Activated CD4-positive, alpha-beta memory T cell treated with anti-CD3 and anti-CD28 coated beads for 36 hours (primary cell): ENCODE data around the gene INPP5E. TPM values are rescaled to one million over a fixed set of nuclear protein-coding genes. Genes with fewer than 3 reads are reported as not detected.

ENCODE experiments used
- CTCF ChIA-PET: fragments of 350-600 bp; sonication (Branson Sonifier 250); formaldehyde crosslinking; loops from one replicate; lab custom pipeline; 2021; ENCODE audit warnings: antibody characterized with exemption, inconsistent platforms; lab: Charles Lee
- POLR2A ChIA-PET: fragments of 350-600 bp; sonication (Branson Sonifier 250); formaldehyde crosslinking; loops from one replicate; lab custom pipeline; 2021; ENCODE audit warnings: antibody characterized with exemption; lab: Charles Lee
- DNase-seq: peaks from one replicate; pipeline ENCODE4 v3.0.0-alpha.2; 2020
- H3K27ac Mint-ChIP-seq: one replicate; pipeline ENCODE4 v1.8.0; 2021; ENCODE audit warnings: mixed read lengths
- H3K27me3 Mint-ChIP-seq: one replicate; pipeline ENCODE4 v1.8.0; 2021; ENCODE audit warnings: mixed read lengths
- H3K36me3 Mint-ChIP-seq: one replicate; pipeline ENCODE4 v1.8.0; 2021; ENCODE audit warnings: mixed read lengths
- H3K4me1 Mint-ChIP-seq: one replicate; pipeline ENCODE4 v1.8.0; 2021; ENCODE audit warnings: low read depth, mixed read lengths
- H3K4me3 Mint-ChIP-seq: one replicate; pipeline ENCODE4 v1.8.0; 2021; ENCODE audit warnings: mild to moderate bottlenecking, mixed read lengths
- H3K9me3 Mint-ChIP-seq: one replicate; pipeline ENCODE4 v1.8.0; 2021; ENCODE audit warnings: mixed read lengths
- intact Hi-C: fragments of 100-400 bp; cut with micrococcal nuclease; formaldehyde crosslinking; loops from one replicate; pipeline ENCODE4 v1.15.1; 2023
- total RNA-seq, 2 experiments: library from RNA; stranded (reverse); gene quantifications; one replicate each; pipeline ENCODE4 v1.2.3, GENCODE V29; 2021

The INPP5E gene
- total RNA-seq, 2 experiments from 2014 or later, result 18.8 to 21.3 TPM

GRCh38 chr9:136482793-136483588 is 43.3 kb upstream of the INPP5E start, which contains the start of gene SEC16A:
TSS of gene SEC16A (minus strand) at chr9:136483040. CDS start at chr9:136477615, 5,425 bp downstream.
- CTCF ChIA-PET, result interaction anchor here (0.6 to 9.0 kb wide), 8 partner anchors 15 to 189 kb away, joined by 3 to 106 read pairs (median 20); no protein-coding TSS in a partner anchor
- H3K4me3 Mint-ChIP-seq, result peak within 1 kb of the TSS; percentile 98
- intact Hi-C loops, result loop anchor here (1.0 to 5.0 kb wide), 9 partner anchors 46 to 740 kb away; partner anchors contain the start of genes DNLZ, INPP5E, NOTCH1 and PHPT1
- H3K4me1 Mint-ChIP-seq, result peaks cover 30% of the 10 kb centered on the region
- peak within 1 kb of the TSS; percentile 98 for H3K27ac Mint-ChIP-seq
- peaks cover 10% of the 10 kb centered on the region for H3K36me3 Mint-ChIP-seq
- POLR2A ChIA-PET, result interaction anchor here (0.6 kb wide), 1 partner anchor 110 kb away, joined by 3 read pairs; no protein-coding TSS in a partner anchor
- H3K9me3 Mint-ChIP-seq, result no peaks in the 10 kb centered on the region
- DNase-seq, result peak; percentile 100
- H3K27me3 Mint-ChIP-seq, result no peaks in the 10 kb centered on the region

- peak; percentile 47 for DNase-seq
- intact Hi-C loops, result loop anchor here (2.0 to 5.0 kb wide), 3 partner anchors 45 to 367 kb away; partner anchors contain the start of genes INPP5E, PHPT1 and TMEM250
- Mint-ChIP-seq H3K4me1 (peaks cover 30% of the 10 kb centered on the region), H3K27ac (peak overlapping the region; percentile 94), H3K36me3 (peaks cover 15% of the 10 kb centered on the region), H3K4me3 (peak overlapping the region; percentile 98), H3K27me3 (no peaks in the 10 kb centered on the region), H3K9me3 (no peaks in the 10 kb centered on the region)
- ChIA-PET CTCF (no interaction called here), POLR2A (no interaction called here)
Observed at GRCh38 chr9:136482046-136482792, 42.6 kb upstream of the INPP5E start.

GRCh38 chr9:136481558-136481957 is 41.9 kb upstream of the INPP5E start:
- no peaks in the 10 kb centered on the region for H3K27me3 Mint-ChIP-seq
- peak overlapping the region; percentile 94 for H3K27ac Mint-ChIP-seq
- DNase-seq, result no peak
- POLR2A ChIA-PET, result no interaction called here
- intact Hi-C loops, result loop anchor here (5.0 kb wide), 2 partner anchors 44 to 364 kb away; partner anchors contain the start of genes INPP5E and TMEM250
- H3K4me1 Mint-ChIP-seq, result peaks cover 30% of the 10 kb centered on the region
- H3K4me3 Mint-ChIP-seq, result peak overlapping the region; percentile 98
- peaks cover 16% of the 10 kb centered on the region for H3K36me3 Mint-ChIP-seq
- H3K9me3 Mint-ChIP-seq, result no peaks in the 10 kb centered on the region
- CTCF ChIA-PET, result interaction anchor here (1.8 kb wide), 1 partner anchor 150 kb away, joined by 3 read pairs; no protein-coding TSS in a partner anchor

GRCh38 chr9:136476369-136477150 is 36.9 kb upstream of the INPP5E start:
- ChIA-PET CTCF (no interaction called here), POLR2A (interaction anchor here (1.0 kb wide), 1 partner anchor 33 kb away, joined by 3 read pairs; no protein-coding TSS in a partner anchor)
- H3K27me3 Mint-ChIP-seq, result no peaks in the 10 kb centered on the region
- H3K36me3 Mint-ChIP-seq, result peaks cover 33% of the 10 kb centered on the region
- H3K4me3 Mint-ChIP-seq, result no peak overlapping the region
- intact Hi-C loops, result no loop called here
- no peak for DNase-seq
- H3K4me1 Mint-ChIP-seq, result peaks cover 18% of the 10 kb centered on the region
- H3K9me3 Mint-ChIP-seq, result no peaks in the 10 kb centered on the region
- H3K27ac Mint-ChIP-seq, result no peak overlapping the region

- DNase-seq, result no peak
- peaks cover 9% of the 10 kb centered on the region for H3K4me1 Mint-ChIP-seq
- no peaks in the 10 kb centered on the region for H3K9me3 Mint-ChIP-seq
- CTCF ChIA-PET, result interaction anchor here (1.7 kb wide), 1 partner anchor 13 kb away, joined by 4 read pairs; no protein-coding TSS in a partner anchor
- POLR2A ChIA-PET, result interaction anchor here (1.0 kb wide), 1 partner anchor 31 kb away, joined by 3 read pairs; no protein-coding TSS in a partner anchor
- no peaks in the 10 kb centered on the region for H3K27me3 Mint-ChIP-seq
- H3K36me3 Mint-ChIP-seq, result peaks cover 33% of the 10 kb centered on the region
- no peak overlapping the region for H3K4me3 Mint-ChIP-seq
- H3K27ac Mint-ChIP-seq, result no peak overlapping the region
- intact Hi-C loops, result no loop called here
Observed at GRCh38 chr9:136474974-136475865, 35.6 kb upstream of the INPP5E start.

GRCh38 chr9:136474021-136474640 is 34.5 kb upstream of the INPP5E start:
- CTCF ChIA-PET, result interaction anchor here (1.7 kb wide), 1 partner anchor 14 kb away, joined by 4 read pairs; no protein-coding TSS in a partner anchor
- Mint-ChIP-seq H3K27ac (no peak overlapping the region), H3K4me1 (peaks cover 4% of the 10 kb centered on the region), H3K4me3 (no peak overlapping the region), H3K36me3 (peaks cover 30% of the 10 kb centered on the region), H3K27me3 (no peaks in the 10 kb centered on the region), H3K9me3 (no peaks in the 10 kb centered on the region)
- DNase-seq, result no peak
- POLR2A ChIA-PET, result no interaction called here
- intact Hi-C loops, result no loop called here

GRCh38 chr9:136473354-136473721 is 33.7 kb upstream of the INPP5E start:
- Mint-ChIP-seq H3K4me1 (no peaks in the 10 kb centered on the region), H3K9me3 (no peaks in the 10 kb centered on the region), H3K36me3 (peaks cover 30% of the 10 kb centered on the region), H3K27me3 (no peaks in the 10 kb centered on the region), H3K4me3 (no peak overlapping the region), H3K27ac (no peak overlapping the region)
- intact Hi-C loops, result no loop called here
- ChIA-PET POLR2A (no interaction called here), CTCF (no interaction called here)
- DNase-seq, result no peak

- ChIA-PET CTCF (no interaction called here), POLR2A (no interaction called here)
- no peaks in the 10 kb centered on the region for H3K27me3 Mint-ChIP-seq
- no peaks in the 10 kb centered on the region for H3K9me3 Mint-ChIP-seq
- no peak overlapping the region for H3K27ac Mint-ChIP-seq
- intact Hi-C loops, result no loop called here
- no peak for DNase-seq
- H3K36me3 Mint-ChIP-seq, result peaks cover 31% of the 10 kb centered on the region
- no peak overlapping the region for H3K4me3 Mint-ChIP-seq
- no peaks in the 10 kb centered on the region for H3K4me1 Mint-ChIP-seq
Observed at GRCh38 chr9:136472640-136473353, 33.2 kb upstream of the INPP5E start.

- Mint-ChIP-seq H3K9me3 (no peaks in the 10 kb centered on the region), H3K36me3 (peaks cover 29% of the 10 kb centered on the region), H3K27me3 (no peaks in the 10 kb centered on the region), H3K27ac (no peak overlapping the region), H3K4me3 (no peak overlapping the region), H3K4me1 (no peaks in the 10 kb centered on the region)
- ChIA-PET POLR2A (no interaction called here), CTCF (no interaction called here)
- intact Hi-C loops, result no loop called here
- no peak for DNase-seq
Observed at GRCh38 chr9:136471802-136472487, 32.3 kb upstream of the INPP5E start.
